BE2C (cell line): ENCODE results near the gene NRXN2.

Experiments used
- DNase-seq: peaks from one replicate; pipeline ENCODE4 v3.0.0-alpha.2; 2020
- H3K27me3 ChIP-seq: fragments of 250-450 bp; sonication (Bioruptor Pico); 2 replicates; pipeline ENCODE4 v1.5.1; 2020; ENCODE audit warnings: mild to moderate bottlenecking
- H3K36me3 ChIP-seq: fragments of 250-450 bp; sonication (Bioruptor Pico); 2 replicates; pipeline ENCODE4 v1.5.1; 2020; ENCODE audit warnings: mild to moderate bottlenecking
- H3K4me1 ChIP-seq: fragments of 250-450 bp; sonication (Bioruptor Pico); 2 replicates; pipeline ENCODE4 v1.5.1; 2020
- H3K4me3 ChIP-seq: 2 replicates; pipeline ENCODE4 v1.5.1; 2011; ENCODE audit warnings: low read depth, low read length
- H3K9me3 ChIP-seq: fragments of 250-450 bp; sonication (Bioruptor Pico); 2 replicates; pipeline ENCODE4 v1.5.1; 2020
- TF ChIP-seq, protein P1 (sequence below): IDR thresholded peaks from 2 replicates; pipeline ENCODE4 v1.5.1; 2012; ENCODE audit warnings: mild to moderate bottlenecking, low read depth, low read length

NRXN2 gene

DNA sequence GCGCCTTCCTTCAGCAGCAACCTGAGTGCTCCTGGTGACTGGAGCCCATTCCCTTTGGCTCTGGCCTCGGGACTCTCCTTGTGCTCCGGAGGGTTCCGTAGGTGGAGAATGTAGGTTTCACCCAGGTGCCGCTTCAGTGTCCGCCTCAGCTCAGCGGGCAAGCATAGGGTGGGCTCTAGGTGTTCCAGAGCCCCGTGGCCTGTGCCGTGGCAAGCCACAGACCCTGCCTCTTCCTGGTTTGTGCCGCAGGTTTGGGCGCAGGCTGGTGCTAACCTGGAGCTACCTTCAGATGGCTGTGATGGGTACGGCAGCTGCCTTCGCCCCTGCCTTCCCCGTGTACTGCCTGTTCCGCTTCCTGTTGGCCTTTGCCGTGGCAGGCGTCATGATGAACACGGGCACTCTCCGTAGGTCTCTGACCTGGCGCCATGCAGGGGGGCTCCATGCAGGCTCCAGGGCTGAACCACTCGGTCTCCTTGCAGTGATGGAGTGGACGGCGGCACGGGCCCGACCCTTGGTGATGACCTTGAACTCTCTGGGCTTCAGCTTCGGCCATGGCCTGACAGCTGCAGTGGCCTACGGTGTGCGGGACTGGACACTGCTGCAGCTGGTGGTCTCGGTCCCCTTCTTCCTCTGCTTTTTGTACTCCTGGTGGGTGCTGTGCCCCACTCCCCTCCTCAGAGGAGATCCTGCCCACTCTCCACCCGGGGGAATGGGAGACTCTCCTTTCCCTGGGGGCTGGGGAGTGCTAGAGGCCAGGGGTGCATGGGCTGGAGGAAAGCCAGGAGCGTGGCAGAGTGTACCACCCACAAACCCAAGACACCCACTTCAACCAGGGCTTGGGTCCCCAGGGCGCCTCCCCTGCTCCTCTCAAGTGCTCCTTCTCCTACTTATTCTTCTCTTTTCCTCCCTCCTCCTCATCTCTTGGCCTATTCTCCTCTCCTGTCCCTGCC is 129.6 kb downstream of the NRXN2 start:
- Histone ChIP-seq H3K4me1 (no peaks in the 10 kb centered on the region), H3K36me3 (no peaks in the 10 kb centered on the region), H3K9me3 (no peaks in the 10 kb centered on the region), H3K4me3 (no peak overlapping the region), H3K27me3 (no peaks in the 10 kb centered on the region)
- no peak for DNase-seq
- TF ChIP-seq, protein P1, sequence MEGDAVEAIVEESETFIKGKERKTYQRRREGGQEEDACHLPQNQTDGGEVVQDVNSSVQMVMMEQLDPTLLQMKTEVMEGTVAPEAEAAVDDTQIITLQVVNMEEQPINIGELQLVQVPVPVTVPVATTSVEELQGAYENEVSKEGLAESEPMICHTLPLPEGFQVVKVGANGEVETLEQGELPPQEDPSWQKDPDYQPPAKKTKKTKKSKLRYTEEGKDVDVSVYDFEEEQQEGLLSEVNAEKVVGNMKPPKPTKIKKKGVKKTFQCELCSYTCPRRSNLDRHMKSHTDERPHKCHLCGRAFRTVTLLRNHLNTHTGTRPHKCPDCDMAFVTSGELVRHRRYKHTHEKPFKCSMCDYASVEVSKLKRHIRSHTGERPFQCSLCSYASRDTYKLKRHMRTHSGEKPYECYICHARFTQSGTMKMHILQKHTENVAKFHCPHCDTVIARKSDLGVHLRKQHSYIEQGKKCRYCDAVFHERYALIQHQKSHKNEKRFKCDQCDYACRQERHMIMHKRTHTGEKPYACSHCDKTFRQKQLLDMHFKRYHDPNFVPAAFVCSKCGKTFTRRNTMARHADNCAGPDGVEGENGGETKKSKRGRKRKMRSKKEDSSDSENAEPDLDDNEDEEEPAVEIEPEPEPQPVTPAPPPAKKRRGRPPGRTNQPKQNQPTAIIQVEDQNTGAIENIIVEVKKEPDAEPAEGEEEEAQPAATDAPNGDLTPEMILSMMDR: no peak

DNA sequence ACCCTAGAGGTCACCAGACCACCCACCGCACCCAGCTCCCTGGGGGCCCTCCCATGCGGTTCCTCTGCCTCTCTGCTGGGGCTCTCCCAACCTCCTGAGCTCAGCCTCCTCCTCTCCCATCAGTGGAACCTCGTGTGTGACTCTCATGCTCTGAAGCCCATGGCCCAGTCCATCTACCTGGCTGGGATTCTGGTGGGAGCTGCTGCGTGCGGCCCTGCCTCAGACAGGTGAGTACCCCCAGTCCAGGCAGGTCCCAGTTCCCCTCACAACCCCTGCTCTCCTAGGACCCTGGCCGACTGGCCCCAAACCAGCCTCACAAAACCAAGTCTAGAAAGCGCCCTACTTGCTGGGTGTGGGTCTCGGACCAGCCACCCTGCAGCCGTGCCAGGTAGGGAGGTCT is 130.3 kb downstream of the NRXN2 start:
- Histone ChIP-seq H3K36me3 (no peaks in the 10 kb centered on the region), H3K9me3 (no peaks in the 10 kb centered on the region), H3K4me3 (no peak overlapping the region), H3K4me1 (no peaks in the 10 kb centered on the region), H3K27me3 (no peaks in the 10 kb centered on the region)
- TF ChIP-seq, protein P1: no peak
- DNase-seq: no peak

DNA sequence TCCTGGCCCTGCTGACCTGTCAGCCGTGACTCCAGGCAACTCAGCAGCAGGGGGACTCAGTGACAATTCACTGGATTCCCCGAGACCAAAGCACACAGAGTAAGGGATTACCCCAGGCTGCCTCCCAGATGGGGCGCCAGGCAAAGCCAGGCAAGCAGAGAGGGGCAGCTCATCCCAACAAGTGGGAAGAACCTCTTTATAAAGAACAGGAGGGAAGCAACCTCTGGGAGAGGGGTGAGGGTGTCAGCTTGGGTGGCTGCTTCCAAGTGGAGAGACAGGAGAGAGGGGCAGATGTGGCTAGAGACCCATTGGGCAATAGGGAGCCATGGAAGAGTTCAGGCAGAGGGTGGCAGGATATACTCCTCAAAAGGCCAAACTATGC is 130.8 kb downstream of the NRXN2 start:
- TF ChIP-seq, protein P1: no peak
- H3K36me3 ChIP-seq: no peaks in the 10 kb centered on the region
- H3K4me1 ChIP-seq: no peaks in the 10 kb centered on the region
- H3K4me3 ChIP-seq: no peak overlapping the region
- no peaks in the 10 kb centered on the region for H3K27me3 ChIP-seq
- H3K9me3 ChIP-seq: no peaks in the 10 kb centered on the region
- no peak for DNase-seq

DNA sequence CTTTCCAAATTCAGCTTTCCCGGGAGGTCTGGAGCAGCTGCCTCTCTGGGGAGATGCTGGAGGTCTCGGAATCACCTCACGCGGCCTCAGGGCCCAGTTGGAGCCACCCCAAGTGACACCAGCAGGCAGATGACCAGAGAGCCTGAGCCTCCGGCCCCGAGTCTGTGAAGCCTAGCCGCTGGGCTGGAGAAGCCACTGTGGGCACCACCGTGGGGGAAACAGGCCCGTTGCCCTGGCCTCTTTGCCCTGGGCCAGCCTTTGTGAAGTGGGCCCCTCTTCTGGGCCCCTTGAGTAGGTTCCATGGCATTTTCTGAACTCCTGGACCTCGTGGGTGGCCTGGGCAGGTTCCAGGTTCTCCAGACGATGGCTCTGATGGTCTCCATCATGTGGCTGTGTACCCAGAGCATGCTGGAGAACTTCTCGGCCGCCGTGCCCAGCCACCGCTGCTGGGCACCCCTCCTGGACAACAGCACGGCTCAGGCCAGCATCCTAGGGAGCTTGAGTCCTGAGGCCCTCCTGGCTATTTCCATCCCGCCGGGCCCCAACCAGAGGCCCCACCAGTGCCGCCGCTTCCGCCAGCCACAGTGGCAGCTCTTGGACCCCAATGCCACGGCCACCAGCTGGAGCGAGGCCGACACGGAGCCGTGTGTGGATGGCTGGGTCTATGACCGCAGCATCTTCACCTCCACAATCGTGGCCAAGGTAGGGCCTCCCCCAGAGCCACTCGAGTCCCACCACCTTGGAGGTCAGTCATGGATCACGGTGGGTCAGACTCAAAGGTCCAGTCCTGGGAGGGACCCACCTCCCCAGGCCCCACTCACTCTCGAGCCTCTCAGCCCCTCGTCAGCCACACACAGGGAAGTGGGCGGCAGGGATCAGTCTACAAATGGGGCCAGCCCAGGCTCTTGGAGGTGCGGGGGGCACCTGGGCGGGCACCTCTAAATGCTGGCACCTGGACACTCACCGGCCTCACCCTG is 131.5 kb downstream of the NRXN2 start:
- TF ChIP-seq, protein P1: no peak
- Histone ChIP-seq H3K4me3 (no peak overlapping the region), H3K4me1 (no peaks in the 10 kb centered on the region), H3K9me3 (no peaks in the 10 kb centered on the region), H3K27me3 (no peaks in the 10 kb centered on the region), H3K36me3 (no peaks in the 10 kb centered on the region)
- no peak for DNase-seq

DNA sequence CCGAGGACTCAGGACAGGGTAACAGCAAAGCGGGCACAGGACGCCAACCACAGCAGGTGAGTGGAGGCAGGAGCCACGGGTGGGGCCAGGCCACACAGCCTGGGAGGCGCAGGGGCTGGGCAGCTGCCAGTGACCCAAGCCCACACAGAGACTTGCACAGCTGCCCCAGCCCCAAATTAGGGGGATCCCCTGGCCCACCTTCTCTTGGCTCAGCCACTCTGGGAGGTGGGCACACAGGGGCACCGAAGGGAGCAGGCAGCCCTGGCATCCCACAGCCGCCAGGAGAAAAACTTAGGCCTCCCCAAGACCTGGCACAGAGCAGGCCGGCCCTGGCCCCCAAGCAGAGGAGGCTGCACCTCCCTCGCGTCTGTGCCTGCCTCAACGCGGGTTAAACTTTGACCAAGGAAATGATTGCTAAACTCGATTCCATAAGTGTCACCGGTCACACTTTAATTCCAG is 132.2 kb downstream of the NRXN2 start, which contains the start of gene SLC22A12:
SLC22A12 (plus strand) TSS at position 458 of the 459 bp plus-strand sequence. CDS start 337 bp downstream, outside the sequence.
- no peaks in the 10 kb centered on the region for H3K27me3 ChIP-seq
- no peaks in the 10 kb centered on the region for H3K36me3 ChIP-seq
- no peak within 1 kb of the TSS for H3K4me3 ChIP-seq
- no peaks in the 10 kb centered on the region for H3K9me3 ChIP-seq
- H3K4me1 ChIP-seq: no peaks in the 10 kb centered on the region
- TF ChIP-seq, protein P1: no peak
- no peak for DNase-seq
